Stimulated activated CD8-positive, alpha-beta memory T cell treated with anti-CD3 and anti-CD28 coated beads, Interleukin-4, amount 100 ng/mL, for 4 hours (primary cell): ENCODE results near the gene FBH1.
"Not testable (repeated sequence)": the region's sequence is repeated elsewhere in the genome, so short reads cannot be mapped to it uniquely, and the experiment has no call there.

Experiments
- DNase-seq, 2 donors: peaks; one replicate each; pipeline ENCODE4 v3.0.0-alpha.2; 2020; ENCODE audit warnings: low read depth in 2 of 2, low spot score in 1 of 2

FBH1 gene

GRCh38 chr10:5938291-5938690, 48.2 kb downstream of the FBH1 start:
- DNase-seq, result no peak

- DNase-seq, result no peak
Measured at GRCh38 chr10:5940807-5941218, 50.8 kb downstream of the FBH1 start.

GRCh38 chr10:5941579-5941978, 51.5 kb downstream of the FBH1 start:
- DNase-seq, result no peak

GRCh38 chr10:5942001-5942400, 52.0 kb downstream of the FBH1 start:
- DNase-seq, result no peak

- DNase-seq, result no peak
Measured at GRCh38 chr10:5942474-5942873, 52.4 kb downstream of the FBH1 start.

GRCh38 chr10:5943536-5943935, 53.5 kb downstream of the FBH1 start:
- no peak for DNase-seq

GRCh38 chr10:5944389-5945189, 54.5 kb downstream of the FBH1 start:
- no peak for DNase-seq

- no peak for DNase-seq
Measured at GRCh38 chr10:5945190-5945509, 55.1 kb downstream of the FBH1 start.

GRCh38 chr10:5945561-5946418, 55.7 kb downstream of the FBH1 start:
- no peak for DNase-seq

GRCh38 chr10:5946419-5946775, 56.4 kb downstream of the FBH1 start:
- not testable (repeated sequence) for DNase-seq

- no peak for DNase-seq
Measured at GRCh38 chr10:5946786-5947185, 56.7 kb downstream of the FBH1 start.

- DNase-seq, result no peak
Measured at GRCh38 chr10:5947471-5948207, 57.6 kb downstream of the FBH1 start.

- DNase-seq, result no peak
Measured at GRCh38 chr10:5948208-5948585, 58.2 kb downstream of the FBH1 start.

GRCh38 chr10:5949009-5949759, 59.1 kb downstream of the FBH1 start:
- no peak for DNase-seq

GRCh38 chr10:5951167-5951711, 61.2 kb downstream of the FBH1 start:
- no peak for DNase-seq

- no peak for DNase-seq
Measured at GRCh38 chr10:5951721-5952407, 61.8 kb downstream of the FBH1 start.

GRCh38 chr10:5952731-5953385, 62.8 kb downstream of the FBH1 start:
- DNase-seq, result no peak

GRCh38 chr10:5953676-5954075, 63.6 kb downstream of the FBH1 start:
- no peak for DNase-seq

GRCh38 chr10:5956146-5956936, 66.3 kb downstream of the FBH1 start:
- no peak for DNase-seq
